HG03378 (cell line): Measurements from ENCODE around the gene PLA2G4A.
A peak's percentile ranks its signal among the peaks of the same experiment; 100 is the strongest.
"Not testable (repeated sequence)": the region's sequence is repeated elsewhere in the genome, so short reads cannot be mapped to it uniquely, and the experiment has no call there.

Source experiments
- ATAC-seq: cut with Tn5 transposase; IDR thresholded peaks from one replicate; pipeline ENCODE4 v1.9.1; 2021; ENCODE audit warnings: mild to moderate bottlenecking, moderate library complexity; ENCODE audit not compliant: unreplicated experiment

Gene PLA2G4A

DNA sequence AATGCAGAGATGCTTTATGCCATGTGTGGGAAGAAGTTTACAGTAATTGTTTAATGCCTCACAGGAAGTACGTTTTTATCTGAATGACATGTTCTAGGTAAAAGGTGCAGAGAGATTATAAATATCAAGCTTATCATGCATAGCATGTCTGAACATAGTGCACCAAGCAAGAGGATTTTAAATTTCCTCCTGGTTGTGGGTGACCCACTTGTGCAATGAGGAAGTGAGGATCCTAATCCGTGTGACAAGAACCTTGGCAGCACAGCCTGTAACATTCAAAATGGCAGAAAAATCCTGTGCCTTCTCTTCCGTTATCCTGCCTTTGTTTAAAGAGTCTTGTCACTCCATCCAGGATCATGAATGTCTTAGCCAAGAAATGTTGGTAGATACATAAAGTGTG, 75.6 kb downstream of the PLA2G4A start:
- ATAC-seq = no peak

DNA sequence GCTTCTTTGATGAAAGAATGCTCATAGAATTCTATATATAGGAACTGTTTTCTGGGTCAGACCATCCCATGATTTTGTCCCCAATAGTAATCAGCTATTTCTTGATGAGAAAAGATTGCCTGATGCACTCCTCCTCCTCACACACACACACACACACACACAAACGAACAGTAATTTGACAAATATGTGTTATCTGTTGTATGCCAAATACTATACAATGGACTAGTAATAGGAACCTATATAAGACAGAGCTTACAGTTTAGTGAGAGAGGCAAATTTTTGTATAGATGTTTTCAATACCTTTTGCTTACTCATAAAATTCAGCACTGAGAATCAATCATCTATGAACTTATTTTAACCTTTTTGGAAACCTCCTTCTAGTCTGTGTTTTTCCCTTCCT, 76.8 kb downstream of the PLA2G4A start:
- ATAC-seq = no peak

DNA sequence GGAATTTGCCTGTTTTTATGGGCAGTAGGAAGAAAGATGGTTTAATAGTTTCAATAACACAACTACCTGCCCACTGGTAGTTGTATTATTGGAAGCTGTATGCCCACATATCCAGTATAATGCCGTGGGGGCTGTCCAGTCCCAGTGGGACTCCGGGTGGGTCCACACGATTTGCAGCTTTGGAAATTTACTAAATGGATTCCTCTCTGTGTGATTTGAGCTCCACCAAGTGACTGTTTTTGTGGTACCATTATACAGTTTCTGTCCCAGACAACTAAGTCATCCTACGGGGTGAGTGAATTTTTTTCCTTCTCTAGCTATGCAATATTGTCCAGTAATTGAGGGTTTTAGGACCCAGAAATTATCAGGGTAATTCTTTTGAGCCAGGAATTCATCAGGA, 86.8 kb downstream of the PLA2G4A start:
- ATAC-seq = no peak

DNA sequence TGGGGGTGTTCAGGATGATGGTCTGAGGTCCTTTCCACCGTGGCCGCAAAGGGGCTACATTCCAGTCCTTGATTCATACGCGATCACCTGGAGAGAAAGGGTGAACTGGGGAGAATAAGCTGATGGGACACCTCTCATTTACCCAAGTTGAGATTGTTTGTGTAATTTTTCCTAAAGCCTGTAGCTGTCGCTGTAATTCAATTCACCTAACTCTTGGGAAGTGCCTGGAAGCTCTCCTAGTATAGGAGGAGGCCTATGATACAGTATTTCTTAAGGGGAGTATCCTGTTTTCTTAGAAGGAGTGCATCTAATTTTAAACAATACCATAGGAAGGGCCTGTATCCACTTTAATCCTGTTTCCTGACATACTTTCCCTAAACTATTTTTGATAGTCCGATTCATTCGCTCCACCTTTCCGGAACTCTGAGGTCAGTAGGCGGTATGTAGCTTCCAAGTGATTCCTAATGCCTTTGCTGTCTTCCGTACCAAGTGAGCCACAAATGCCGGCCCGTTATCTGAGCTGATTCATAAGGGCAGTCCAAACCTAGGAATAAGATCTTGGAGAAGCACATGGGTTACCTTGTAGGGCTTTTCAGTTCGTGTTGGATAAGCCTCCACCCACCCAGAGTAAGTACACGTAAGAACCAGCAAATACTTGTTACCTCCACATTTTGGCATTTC, 88.5 kb downstream of the PLA2G4A start:
- ATAC-seq = not testable (repeated sequence)

DNA sequence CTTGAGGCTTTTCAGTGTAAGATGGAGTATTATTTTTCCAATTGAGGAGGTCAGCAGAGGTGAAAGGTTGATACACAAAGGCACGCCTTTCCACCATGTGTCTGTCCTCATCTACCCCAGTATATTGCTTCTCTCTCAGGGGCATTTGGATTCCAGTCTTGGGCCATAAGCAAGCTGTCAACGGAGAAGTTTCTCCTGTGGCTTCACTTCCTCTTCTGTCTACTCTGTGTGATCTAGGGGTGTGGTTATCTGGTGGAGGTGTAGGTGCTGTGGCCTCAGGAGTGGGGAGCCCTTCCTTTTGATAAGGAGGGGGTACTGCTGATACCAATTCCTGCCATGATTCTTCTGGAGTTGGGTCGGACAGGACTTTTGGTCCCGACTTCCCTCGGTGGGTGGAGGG, 92.6 kb downstream of the PLA2G4A start:
- ATAC-seq = peak; percentile 75

DNA sequence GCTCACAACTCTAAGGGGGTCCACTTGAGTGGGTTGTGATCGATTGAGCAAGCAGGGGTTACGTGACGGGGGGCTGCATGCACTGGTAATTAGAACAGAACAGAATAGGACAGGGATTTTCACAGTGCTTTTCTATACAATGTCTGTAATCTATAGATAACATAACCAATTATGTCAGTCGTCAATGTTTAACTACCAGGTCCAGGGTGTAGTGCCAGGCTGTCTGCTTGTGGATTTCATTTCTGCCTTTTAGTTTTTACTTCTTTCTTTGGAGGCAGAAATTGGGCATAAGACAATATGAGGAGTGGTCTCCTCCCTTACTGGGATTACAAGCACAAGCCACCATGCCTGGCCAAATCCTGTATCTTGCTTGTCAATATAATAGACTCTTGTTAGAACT, 94.1 kb downstream of the PLA2G4A start:
- not testable (repeated sequence) for ATAC-seq

DNA sequence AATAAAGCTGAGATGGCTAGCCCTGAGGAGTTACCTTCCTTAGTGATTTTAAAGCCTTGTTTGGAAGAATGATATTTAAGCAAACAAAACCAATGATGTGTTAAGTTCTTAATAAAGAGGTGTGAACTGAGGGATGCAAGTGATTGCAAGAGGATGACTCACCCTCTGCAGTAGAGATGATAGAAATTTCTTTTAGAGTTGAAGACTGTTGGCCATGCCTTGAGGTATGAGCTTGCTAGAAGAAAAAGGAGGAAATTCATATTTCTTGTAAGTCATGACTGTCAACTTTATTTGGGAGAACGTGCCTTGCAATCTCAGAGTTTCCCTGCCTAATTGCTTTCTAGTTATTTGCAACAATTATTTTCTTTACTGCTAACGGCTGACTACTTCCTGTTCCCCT, 94.7 kb downstream of the PLA2G4A start:
- ATAC-seq = no peak

DNA sequence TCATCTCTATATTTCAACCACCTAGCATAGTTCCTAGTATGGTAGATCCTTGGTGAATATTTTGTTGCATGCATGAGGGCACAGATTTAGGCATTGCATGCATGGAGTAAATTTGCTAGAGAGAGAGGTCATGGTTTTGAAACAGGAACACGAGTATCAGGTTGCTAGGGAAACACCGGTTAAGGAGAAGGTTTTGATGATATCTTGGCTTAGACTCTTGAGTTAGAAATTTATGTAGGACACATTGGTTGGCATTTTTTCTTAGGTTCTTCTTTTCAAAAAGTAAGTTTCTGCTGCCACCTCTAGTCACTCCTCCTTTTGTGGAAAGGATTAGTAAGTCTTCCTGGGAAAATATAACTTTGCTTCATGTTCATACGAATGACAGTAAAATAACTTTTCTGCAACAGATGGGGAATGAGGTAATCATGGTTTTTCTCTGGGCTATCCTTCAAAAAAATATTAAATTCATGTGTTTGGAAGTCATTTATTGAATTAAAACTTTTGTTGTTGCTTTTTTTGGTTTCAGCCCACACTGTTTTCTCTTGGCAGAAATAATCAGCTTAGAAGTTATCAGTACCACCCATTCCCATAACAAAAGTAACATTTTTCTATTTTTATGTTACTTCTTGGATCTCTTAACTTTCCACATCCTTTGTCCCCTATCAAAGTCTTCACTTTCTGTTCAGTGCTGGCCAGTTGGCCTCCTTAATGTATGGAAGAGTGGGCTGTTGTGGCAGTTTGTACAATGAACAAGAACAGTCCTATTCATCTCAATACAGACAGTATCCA, 97.3 kb downstream of the PLA2G4A start:
- no peak for ATAC-seq

DNA sequence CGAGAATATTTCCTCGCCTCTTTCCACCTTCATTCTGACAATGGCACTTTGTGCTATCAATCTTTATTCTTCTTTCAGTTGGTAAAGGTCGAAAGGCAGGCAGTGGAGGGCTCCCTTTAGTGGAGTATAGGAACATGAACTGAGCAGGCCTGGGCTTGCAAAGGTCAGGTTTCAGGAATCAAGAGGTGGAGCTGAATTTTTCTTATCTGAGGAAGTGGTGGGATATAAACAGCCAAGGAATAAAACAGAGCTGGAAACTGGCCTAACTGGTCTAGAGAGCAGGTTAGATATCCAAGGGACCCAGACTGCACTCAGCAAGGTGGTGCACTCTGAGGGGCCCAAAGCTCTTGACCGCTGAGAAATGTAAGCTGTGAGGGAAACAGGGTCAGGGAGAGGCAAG, 99.1 kb downstream of the PLA2G4A start:
- ATAC-seq = no peak

DNA sequence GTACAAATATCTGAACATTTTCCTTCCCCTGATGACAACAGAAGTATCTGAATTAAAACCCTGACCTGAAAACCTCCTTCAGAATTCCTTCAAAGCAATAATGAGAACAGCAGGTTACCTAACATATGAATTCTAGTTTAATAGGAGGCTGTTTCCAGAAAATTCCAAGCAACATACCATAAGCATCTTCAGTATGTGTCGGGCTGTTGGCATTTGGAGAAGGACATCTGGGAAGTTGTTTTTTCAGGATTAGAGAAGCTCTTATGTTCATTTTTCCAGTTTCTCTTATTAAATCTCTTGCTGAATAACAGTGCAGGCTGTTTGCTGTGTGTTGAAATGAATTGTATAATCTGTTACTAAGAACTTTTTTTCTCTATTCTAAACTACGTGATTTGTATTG, 101.5 kb downstream of the PLA2G4A start:
- ATAC-seq = no peak

DNA sequence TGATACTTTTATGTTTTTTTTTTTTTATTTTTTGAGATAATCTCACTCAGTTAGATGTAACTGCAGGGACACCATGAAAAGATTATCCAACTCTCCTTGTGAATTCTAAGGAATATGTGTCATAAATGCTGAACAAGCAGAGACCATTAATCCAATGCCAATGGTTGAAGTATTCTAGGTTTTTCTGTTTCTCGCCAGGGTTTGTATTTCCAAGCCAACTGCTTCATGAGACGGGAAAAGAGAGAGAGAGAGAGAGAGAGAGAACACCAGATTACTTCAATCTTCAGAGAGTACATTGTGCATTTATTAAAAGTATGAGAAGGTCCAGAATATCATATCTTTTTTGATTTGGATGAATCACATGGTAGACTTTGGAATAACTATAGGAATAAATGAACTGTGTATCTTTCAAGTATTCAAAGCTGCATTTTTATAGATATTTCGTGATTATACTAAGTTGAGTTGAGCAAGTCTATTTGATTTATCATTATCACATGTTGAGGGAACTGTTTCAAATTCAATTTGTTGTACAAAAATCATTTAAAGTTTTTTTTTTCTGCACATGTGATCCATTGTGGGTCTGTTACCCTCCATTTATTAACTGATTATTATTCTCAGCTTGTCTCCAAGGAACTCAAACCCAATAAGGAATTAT, 108.4 kb downstream of the PLA2G4A start:
- ATAC-seq = no peak

DNA sequence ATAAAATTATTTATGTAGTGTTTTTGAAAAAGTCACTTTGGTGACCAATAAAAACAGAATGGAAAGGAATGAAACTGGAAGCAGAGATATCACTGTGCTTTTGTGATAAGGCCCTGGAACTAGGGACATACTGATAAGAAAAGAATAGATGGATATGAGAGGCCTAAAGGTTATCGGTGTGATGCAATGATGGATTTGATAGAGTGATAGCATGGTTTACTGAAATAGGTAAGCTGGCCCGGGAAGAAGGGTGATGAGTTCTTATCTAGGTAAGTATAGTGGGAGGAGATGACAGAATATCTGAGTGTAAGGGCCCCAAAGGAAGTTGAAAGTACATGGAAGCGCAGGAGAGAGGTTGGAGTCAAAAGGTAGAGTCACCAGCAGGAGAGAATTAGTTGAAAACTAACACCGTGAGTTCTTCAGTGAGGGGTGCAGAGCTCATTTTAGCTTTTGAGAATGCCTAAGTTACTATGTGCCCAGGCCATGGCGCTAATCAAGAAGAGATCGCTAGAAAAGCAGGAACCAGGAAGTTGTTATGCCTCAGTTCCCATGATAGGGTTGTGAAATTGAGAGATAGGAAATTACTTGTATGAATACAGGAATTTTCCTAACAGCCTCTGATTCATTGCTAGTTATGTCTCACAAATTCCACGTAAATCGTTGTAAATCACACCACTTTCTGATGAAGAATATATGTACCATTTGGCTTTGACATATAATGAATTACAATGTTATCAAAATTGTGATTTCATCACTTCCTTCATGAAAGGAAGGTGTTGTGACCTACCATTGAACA, 115.3 kb downstream of the PLA2G4A start:
- no peak for ATAC-seq

DNA sequence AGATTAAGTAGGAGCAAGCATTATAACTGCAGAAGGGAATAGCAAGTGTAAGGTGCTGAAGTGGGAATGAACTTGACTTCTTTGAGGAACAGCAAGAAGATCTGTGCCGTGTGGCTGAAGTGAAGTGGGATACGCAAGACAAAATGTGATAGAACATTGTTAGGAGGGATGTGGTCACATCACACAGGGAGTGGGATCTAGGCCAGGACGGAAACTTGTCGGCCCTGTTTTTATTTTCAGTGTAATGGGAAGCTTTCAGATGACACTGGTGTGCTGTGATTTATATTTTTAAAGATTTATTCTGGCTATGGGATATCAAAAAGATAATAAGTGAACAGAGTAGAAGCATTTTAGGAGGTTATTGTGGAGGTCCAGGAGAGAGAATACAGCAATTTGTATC, 116.4 kb downstream of the PLA2G4A start:
- no peak for ATAC-seq

DNA sequence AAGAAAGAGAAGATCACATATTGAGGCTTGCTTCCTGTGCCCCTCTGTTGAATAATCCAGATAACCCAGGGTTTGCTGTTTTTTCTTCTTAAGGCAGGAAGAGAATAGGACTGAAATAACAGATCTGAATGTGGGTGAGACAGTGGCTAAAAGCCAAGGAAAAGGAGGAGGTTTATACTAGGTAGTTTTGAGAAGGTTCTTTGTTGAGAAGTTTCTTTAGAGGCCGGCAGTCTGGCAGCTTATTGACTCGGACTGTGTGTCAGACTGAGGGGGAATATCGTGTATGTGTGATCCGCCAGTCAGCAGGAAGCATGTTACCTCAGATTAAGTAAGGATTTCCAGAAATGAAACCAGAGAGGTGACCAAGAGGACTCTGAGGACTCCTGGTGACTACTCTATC, 119.8 kb downstream of the PLA2G4A start:
- no peak for ATAC-seq

DNA sequence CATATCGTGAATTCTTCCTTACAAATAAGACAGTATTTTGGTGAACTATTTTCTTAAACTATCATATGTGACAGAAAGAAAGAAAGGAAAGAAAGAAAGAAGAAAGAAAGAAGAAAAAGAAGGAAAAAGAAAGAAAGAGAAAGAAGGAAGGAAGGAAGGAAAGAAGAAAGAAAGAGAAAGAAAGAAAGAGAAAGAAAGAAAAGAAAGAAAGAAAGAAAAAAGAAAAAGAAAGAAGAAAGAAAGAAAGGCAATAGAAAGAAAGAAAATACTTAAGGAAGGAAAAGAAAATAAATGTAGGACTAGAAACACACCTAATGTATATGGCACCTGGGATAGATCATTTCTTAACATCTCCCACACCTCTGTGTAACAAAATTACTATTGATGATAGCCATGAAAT, 120.4 kb downstream of the PLA2G4A start:
- no peak for ATAC-seq

DNA sequence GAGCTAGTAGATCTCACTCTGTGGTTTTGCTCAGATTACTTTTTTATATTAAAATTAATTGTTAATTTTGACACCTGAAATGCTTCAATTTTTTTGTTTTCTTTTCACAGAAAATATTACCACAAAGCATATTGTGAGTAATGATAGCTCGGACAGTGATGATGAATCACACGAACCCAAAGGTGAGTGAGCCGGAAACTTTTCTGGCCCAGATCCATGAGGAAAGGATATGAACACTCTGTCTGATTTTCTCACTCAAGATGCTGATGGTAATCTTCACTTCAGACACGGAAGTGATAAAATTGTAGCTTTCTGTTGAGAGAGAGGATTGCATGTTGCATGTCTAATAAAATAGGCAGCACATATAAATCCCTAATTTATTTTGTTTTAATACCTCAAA, 121.8 kb downstream of the PLA2G4A start:
- ATAC-seq = no peak

DNA sequence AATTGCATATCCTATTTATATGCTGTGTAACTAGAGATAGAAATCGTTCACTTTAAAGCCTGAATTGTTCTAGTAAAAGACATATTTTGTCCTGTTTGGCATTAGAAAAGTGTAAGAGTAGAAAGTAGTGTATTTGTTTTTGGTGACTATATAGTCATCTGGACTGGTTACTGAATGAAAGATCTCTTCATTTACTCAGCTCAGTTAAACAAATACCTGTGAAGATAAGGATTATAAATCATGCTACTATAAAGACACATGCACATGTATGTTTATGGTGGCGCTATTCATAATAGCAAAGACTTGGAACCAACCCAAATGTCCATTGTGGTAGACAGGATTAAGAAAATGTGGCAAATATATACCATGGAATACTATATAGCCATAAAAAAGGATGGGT, 125.1 kb downstream of the PLA2G4A start:
- no peak for ATAC-seq

DNA sequence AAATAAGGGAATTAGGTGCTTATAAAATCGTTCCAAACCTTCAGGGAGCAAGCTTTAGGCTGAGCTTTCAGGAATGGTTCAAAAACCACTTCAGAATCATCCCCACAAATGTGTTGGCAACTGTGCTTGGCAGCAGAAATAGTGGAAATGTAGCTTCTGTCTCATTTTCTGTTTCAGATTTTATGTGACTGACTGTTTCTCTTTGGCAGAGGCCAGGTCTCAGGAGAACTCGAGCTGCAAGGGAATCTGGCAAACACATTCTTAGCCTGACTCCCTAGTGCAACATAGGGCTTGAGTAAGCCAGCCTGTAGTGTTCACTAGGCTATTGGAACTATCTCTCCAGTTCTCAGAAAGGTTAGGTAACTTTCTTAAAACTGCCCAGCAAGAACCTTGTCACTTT, 128.6 kb downstream of the PLA2G4A start:
- ATAC-seq = no peak

DNA sequence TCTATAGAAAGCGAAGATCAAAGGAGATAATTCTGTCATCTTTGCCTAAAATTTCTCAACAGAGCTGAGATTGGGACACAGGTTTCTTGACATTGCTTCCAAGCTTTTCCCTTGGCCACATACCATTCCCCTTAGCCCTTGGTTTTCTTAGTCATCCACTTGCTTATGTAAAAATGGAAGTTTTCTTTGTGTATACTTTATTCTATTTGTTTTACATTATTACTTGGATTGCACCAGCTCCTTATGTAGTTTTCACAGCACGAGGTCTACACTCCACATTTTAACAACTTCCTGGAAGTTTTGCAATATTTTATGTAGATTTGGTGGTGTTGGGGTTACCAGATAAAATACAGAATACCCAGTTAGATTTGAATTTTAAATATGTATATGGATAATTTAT, 129.8 kb downstream of the PLA2G4A start:
- no peak for ATAC-seq

DNA sequence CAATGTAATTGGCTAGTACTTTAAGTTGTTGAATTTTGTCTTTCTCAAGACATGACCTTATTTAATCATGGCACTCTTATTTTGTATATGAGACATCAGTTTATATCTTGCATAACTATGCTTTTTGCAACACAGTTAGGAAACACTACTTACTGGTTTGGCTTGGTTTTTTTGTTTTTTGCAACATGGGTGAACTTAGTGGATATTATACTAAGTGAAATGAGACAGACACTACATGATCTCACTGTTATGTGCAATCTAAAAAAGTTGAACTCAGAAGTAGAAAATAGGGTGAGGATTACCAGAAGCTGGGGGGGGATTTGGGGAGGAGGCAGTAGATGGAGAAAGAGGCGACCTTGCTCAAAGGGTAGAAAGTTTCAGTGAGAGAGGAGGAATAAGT, 132.1 kb downstream of the PLA2G4A start:
- ATAC-seq = no peak

DNA sequence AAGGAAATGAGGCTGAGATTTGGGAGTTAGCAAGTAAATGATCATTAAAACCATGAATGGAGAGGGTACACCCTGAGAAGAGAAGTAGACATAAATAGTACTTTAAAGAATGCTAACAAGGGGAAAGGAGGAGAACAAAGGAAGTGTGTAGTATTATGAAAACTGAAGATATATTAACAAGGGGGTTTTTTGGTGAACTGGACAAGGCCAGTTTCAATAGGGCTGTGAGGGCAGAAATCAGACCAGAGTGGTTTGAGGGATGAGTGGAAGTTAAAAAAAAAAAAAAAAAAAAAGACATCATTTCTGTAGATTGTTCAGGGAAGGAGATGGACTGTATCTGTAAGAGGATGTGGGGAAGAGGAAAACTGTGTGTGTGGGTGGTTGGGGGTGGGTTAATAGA, 137.1 kb downstream of the PLA2G4A start:
- ATAC-seq = no peak
